ENCODE data around the gene HYCC2. TPM values are rescaled to one million over a fixed set of nuclear protein-coding genes. Genes with fewer than 3 reads are reported as not detected.

The HYCC2 gene
- polyA plus RNA-seq, 3 donors = 6.8 to 10.2 (median 7.7) TPM

GRCh38 chr2:201072201-201072530, 695 bp upstream of the HYCC2 start:
- H3K9me3 Mint-ChIP-seq = no peaks in the 10 kb centered on the region
- H3K4me3 Mint-ChIP-seq = peak overlapping the region; percentile 98 to 100
- H3K9me3 ChIP-seq (replicated peaks in 1 of 2; ENCODE audit: control insufficient read depth in 1 of 2, insufficient read depth in 1 of 2, low read length in 2 of 2) = no peaks in the 10 kb centered on the region
- H4K20me1 ChIP-seq (ENCODE audit: insufficient read depth, low read length) = peaks cover 24% of the 10 kb centered on the region
- peak overlapping the region; percentile 87 for H2AFZ ChIP-seq (ENCODE audit: insufficient read depth, low read depth, low read length, poor library complexity, severe bottlenecking)
- H3K79me2 ChIP-seq (ENCODE audit: insufficient read depth, low read length) = peaks cover 99% of the 10 kb centered on the region
- H3K36me3 ChIP-seq (replicated peaks in 1 of 2; ENCODE audit: control insufficient read depth in 1 of 2, insufficient read depth in 2 of 2, low read length in 2 of 2) = no peaks in the 10 kb centered on the region
- peaks cover 40% of the 10 kb centered on the region for H3K4me1 Mint-ChIP-seq
- TF ChIP-seq CTCF (IDR thresholded peaks at IDR 0.05) = no peak
- H3K9ac ChIP-seq (ENCODE audit: insufficient read depth, low read length, poor library complexity, severe bottlenecking) = peak overlapping the region; percentile 90
- peak overlapping the region; percentile 87 to 99 (median 92) for H3K27ac Mint-ChIP-seq
- WGBS (ENCODE audit: insufficient coverage) = no CpG with 5 or more reads among the region's 5 CpGs
- H3K4me3 ChIP-seq (replicated peaks in 1 of 3; ENCODE audit: low read depth in 2 of 3, low read length in 3 of 3) = peak overlapping the region; percentile 76 to 89 (median 83)
- peak overlapping the region; percentile 48 to 94 for H3K27ac ChIP-seq (ENCODE audit: low read depth in 1 of 2, low read length in 2 of 2)
- H3K27me3 Mint-ChIP-seq (ENCODE audit: low read depth in 3 of 3) = peaks cover 0 to 2% (median 2%) of the 10 kb centered on the region in 3 donors
- DNase-seq = no peak
- intact Hi-C loops (cut with micrococcal nuclease) = loop anchor here (5.0 to 10.0 kb wide), 4 partner anchors 85 to 167 kb away; partner anchors contain the start of gene CASP10 (in 1 of the 2)
- no peaks in the 10 kb centered on the region for H3K27me3 ChIP-seq (ENCODE audit: control insufficient read depth in 2 of 2, insufficient read depth in 2 of 2, low read length in 2 of 2)
- peaks cover 28 to 53% of the 10 kb centered on the region in 2 donors for H3K4me1 ChIP-seq (ENCODE audit: control insufficient read depth in 1 of 2, insufficient read depth in 2 of 2, low read length in 2 of 2)
- peaks cover 2 to 5% of the 10 kb centered on the region in 2 donors for H3K36me3 Mint-ChIP-seq
- H3K4me2 ChIP-seq (replicated peaks; ENCODE audit: extremely low read depth, low read length, poor library complexity, severe bottlenecking) = peak overlapping the region; percentile 91

- Mint-ChIP-seq H3K4me3 (peak overlapping the region; percentile 98 to 100), H3K27me3 (ENCODE audit: low read depth in 3 of 3) (peaks cover 0 to 2% (median 2%) of the 10 kb centered on the region in 3 donors), H3K4me1 (peaks cover 43% of the 10 kb centered on the region), H3K36me3 (peaks cover 2 to 7% of the 10 kb centered on the region in 2 donors), H3K9me3 (no peaks in the 10 kb centered on the region), H3K27ac (peak overlapping the region; percentile 87 to 99 (median 92))
- H3K4me2 ChIP-seq (replicated peaks; ENCODE audit: extremely low read depth, low read length, poor library complexity, severe bottlenecking) = peak overlapping the region; percentile 91
- H3K27me3 ChIP-seq (ENCODE audit: control insufficient read depth in 2 of 2, insufficient read depth in 2 of 2, low read length in 2 of 2) = no peaks in the 10 kb centered on the region
- H3K36me3 ChIP-seq (replicated peaks in 1 of 2; ENCODE audit: control insufficient read depth in 1 of 2, insufficient read depth in 2 of 2, low read length in 2 of 2) = no peaks in the 10 kb centered on the region
- peaks cover 35% of the 10 kb centered on the region for H4K20me1 ChIP-seq (ENCODE audit: insufficient read depth, low read length)
- H3K27ac ChIP-seq (ENCODE audit: low read depth in 1 of 2, low read length in 2 of 2) = peak overlapping the region; percentile 48 to 94
- peak in 2 of 3 donors; percentile 10 to 12 for DNase-seq
- peak overlapping the region; percentile 87 for H2AFZ ChIP-seq (ENCODE audit: insufficient read depth, low read depth, low read length, poor library complexity, severe bottlenecking)
- peak overlapping the region; percentile 76 to 89 (median 83) for H3K4me3 ChIP-seq (replicated peaks in 1 of 3; ENCODE audit: low read depth in 2 of 3, low read length in 3 of 3)
- 0% methylated on average over 19 of the region's 21 CpGs for WGBS (ENCODE audit: insufficient coverage)
- H3K4me1 ChIP-seq (ENCODE audit: control insufficient read depth in 1 of 2, insufficient read depth in 2 of 2, low read length in 2 of 2) = peaks cover 28 to 52% of the 10 kb centered on the region in 2 donors
- intact Hi-C loops (cut with micrococcal nuclease) = loop anchor here (2.0 to 10.0 kb wide), 5 partner anchors 46 to 166 kb away; partner anchors contain the start of genes CASP10 (in 1 of the 2) and CFLAR (in 1 of the 2)
- no peak for TF ChIP-seq CTCF (IDR thresholded peaks at IDR 0.05)
- peaks cover 99% of the 10 kb centered on the region for H3K79me2 ChIP-seq (ENCODE audit: insufficient read depth, low read length)
- H3K9ac ChIP-seq (ENCODE audit: insufficient read depth, low read length, poor library complexity, severe bottlenecking) = peak overlapping the region; percentile 90
- no peaks in the 10 kb centered on the region for H3K9me3 ChIP-seq (replicated peaks in 1 of 2; ENCODE audit: control insufficient read depth in 1 of 2, insufficient read depth in 1 of 2, low read length in 2 of 2)
These were observed 458 bp downstream of the HYCC2 start for GRCh38 chr2:201070948-201071478.

Data from CD14-positive monocyte (primary cell).